ENCODE measurements around the gene ISG20. TPM values are rescaled to one million over a fixed set of nuclear protein-coding genes. Genes with fewer than 3 reads are reported as not detected.

Gene ISG20
- 41.7 to 47.3 TPM (median 46.1 TPM) in 5 replicates for total RNA-seq (2022; extraction: Qiagen RNA extraction; ENCODE audit: low read depth)

DNA sequence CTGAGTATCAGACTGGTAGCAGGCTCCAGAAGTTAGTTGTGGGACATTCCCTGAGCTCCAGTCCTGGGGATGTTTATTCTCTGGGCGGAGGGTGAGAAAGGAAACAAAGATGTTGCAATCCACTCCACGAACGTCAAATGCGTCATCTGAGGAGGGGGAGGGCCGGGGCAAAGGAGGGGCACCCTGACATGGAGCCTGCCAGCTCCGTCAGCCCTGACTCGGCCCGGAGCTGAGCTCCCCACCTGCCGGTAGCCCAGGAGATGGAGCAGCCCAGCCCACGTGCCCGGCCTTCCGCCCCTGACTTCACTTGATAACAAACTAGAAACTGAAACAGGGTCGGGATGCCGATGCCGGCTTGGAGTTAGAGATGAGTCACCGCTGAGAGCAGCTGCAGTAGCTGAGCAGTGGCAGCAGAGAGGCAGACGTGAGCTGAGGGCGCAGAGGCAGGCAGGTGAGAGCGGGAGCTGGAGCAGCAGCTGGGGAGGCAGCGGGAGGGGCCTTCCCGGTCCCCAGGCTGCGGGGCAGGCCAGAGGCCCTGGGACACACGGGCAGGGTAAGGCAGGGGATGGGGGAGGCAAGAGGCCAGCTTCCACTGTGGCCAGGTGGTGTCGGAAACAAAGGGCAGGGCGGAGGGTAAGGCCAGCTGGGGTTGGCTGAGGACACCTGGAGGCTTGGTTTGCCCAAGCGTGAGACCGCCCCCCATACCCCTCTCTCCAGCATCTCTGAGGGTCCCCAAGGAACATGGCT, at the start of gene ISG20:
Gene ISG20 (plus strand): TSS at position 391 of the 747 bp plus-strand sequence. CDS start 351 bp downstream, at position 742.

GRCh38 chr15:88620995-88621772, 17.6 kb upstream of the ISG20 start, which contains the start of gene AEN:
AEN (plus strand) TSS chr15:88621340; CDS start chr15:88626210, 4,870 bp downstream.

Other genes with a start within 250 kb of the ISG20 start
- gene MRPL46, start 171.6 kb upstream of the ISG20 start, total RNA-seq (2022; extraction: Qiagen RNA extraction; ENCODE audit: low read depth) = 55.7 to 68.9 TPM (median 62.7 TPM) in 5 replicates
- 106 to 126 TPM (median 122 TPM) in 5 replicates for gene MRPS11, start 171.3 kb upstream of the ISG20 start, total RNA-seq (2022; extraction: Qiagen RNA extraction; ENCODE audit: low read depth)
- 5.8 to 6.5 TPM (median 6.4 TPM) in 5 replicates for gene DET1, start 92.3 kb upstream of the ISG20 start, total RNA-seq (2022; extraction: Qiagen RNA extraction; ENCODE audit: low read depth)
- 79.7 to 101 TPM (median 84.2 TPM) in 5 replicates for gene AEN, start 17.7 kb upstream of the ISG20 start, total RNA-seq (2022; extraction: Qiagen RNA extraction; ENCODE audit: low read depth)
- 0.09 to 0.34 TPM (median 0.13 TPM) in 5 replicates for gene ACAN, start 164.4 kb downstream of the ISG20 start, total RNA-seq (2022; extraction: Qiagen RNA extraction; ENCODE audit: low read depth)